ENCODE data around the gene MEGF6.

The MEGF6 gene

DNA sequence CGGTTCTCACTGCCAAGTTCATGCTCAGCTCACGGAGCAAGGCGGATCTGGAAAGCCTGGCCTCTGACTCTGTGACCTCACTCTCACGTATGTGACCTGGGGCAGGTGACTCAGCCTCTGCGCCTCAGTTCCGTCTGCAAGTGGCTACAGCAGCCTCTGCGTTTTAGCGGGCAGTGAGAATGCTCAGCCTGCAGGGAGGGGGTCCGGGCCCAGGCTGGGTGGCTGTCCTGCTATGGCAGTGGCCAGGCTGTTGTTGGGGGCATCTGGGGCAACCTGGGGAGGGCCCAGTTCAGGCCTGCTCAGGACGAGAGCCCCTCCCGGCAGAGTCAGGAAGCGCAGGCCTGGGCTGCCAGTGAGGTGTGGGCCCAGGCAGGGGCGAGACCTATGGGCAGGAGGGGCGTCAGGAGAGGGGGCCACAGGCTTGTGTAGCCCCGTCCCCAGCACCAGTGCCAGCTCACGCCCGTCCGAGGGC lies 128.9 kb downstream of the MEGF6 start:
- TF ChIP-seq, protein P1, sequence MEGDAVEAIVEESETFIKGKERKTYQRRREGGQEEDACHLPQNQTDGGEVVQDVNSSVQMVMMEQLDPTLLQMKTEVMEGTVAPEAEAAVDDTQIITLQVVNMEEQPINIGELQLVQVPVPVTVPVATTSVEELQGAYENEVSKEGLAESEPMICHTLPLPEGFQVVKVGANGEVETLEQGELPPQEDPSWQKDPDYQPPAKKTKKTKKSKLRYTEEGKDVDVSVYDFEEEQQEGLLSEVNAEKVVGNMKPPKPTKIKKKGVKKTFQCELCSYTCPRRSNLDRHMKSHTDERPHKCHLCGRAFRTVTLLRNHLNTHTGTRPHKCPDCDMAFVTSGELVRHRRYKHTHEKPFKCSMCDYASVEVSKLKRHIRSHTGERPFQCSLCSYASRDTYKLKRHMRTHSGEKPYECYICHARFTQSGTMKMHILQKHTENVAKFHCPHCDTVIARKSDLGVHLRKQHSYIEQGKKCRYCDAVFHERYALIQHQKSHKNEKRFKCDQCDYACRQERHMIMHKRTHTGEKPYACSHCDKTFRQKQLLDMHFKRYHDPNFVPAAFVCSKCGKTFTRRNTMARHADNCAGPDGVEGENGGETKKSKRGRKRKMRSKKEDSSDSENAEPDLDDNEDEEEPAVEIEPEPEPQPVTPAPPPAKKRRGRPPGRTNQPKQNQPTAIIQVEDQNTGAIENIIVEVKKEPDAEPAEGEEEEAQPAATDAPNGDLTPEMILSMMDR (IDR thresholded peaks at IDR 0.05; ENCODE audit: poor library complexity, severe bottlenecking): peak; percentile 13
- Histone ChIP-seq H3K36me3 (ENCODE audit: low read depth) (no peaks in the 10 kb centered on the region; the same call in 1 of the 2 replicates), H3K4me1 (ENCODE audit: insufficient read depth, poor library complexity, severe bottlenecking) (peaks cover 15% of the 10 kb centered on the region), H3K9me3 (ENCODE audit: severe bottlenecking) (no peaks in the 10 kb centered on the region), H3K27me3 (ENCODE audit: insufficient read depth, poor library complexity, severe bottlenecking) (no peaks in the 10 kb centered on the region), H3K4me3 (ENCODE audit: severe bottlenecking) (no peak overlapping the region), H3K27ac (ENCODE audit: poor library complexity, severe bottlenecking) (peak overlapping the region; percentile 71)
- peak; percentile 81 for ATAC-seq (ENCODE audit: low read depth)
- DNase-seq (ENCODE audit: low spot score): no peak

DNA sequence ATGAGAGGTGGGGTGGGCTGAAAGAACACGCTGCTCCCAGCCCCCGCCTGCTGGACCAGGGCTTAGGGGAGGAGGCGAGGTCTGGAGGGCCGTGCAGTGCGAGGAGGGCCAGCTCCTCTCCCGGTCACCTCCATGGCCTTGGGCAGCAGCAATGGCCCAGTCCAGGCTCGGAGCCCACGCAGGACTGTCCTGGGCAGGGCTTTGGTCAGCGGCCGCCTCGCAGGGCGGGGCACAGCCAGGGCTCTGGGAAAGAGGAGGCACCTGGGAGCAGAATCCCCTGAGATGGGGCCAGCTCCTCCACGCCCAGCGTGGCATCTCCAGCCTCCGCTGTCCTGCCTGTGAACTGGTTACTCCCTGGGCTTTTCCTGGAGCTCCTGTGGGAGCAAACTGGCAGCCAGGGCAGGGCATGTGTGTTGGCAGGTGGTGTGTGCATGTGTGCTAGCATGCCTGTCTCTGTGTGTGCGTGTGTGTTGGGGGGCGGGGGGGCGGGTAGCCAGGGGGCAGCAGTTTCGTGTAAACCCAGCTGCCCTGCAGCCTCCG lies 129.4 kb downstream of the MEGF6 start:
- DNase-seq (ENCODE audit: low spot score) (no peak), ATAC-seq (ENCODE audit: low read depth) (peak; percentile 48)
- Histone ChIP-seq H3K36me3 (ENCODE audit: low read depth) (no peaks in the 10 kb centered on the region; the same call in 1 of the 2 replicates), H3K4me1 (ENCODE audit: insufficient read depth, poor library complexity, severe bottlenecking) (peaks cover 15% of the 10 kb centered on the region), H3K27me3 (ENCODE audit: insufficient read depth, poor library complexity, severe bottlenecking) (no peaks in the 10 kb centered on the region), H3K9me3 (ENCODE audit: severe bottlenecking) (no peaks in the 10 kb centered on the region), H3K4me3 (ENCODE audit: severe bottlenecking) (no peak overlapping the region), H3K27ac (ENCODE audit: poor library complexity, severe bottlenecking) (peak overlapping the region; percentile 71)
- TF ChIP-seq, protein P1 (IDR thresholded peaks at IDR 0.05; ENCODE audit: poor library complexity, severe bottlenecking): no peak

DNA sequence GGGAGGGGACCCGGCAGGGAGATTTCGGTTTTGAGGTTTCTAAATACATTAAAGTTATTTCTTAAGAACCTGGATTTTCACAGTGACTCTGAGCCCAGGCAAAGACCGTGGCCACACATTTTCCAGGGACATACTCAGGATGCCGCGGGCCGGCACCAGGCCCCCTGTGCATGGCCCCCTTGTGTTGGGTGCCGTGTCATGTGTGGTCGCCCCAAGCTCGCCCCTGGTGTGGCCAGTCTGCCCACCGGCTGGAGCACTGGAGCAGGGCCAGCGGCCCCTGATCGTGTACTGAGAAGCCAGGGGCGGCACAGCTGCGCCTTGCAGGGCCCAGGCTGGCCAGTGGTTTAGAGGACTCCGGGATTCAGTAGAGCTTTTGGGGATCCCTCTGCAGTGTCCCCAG lies 130.3 kb downstream of the MEGF6 start:
- DNase-seq (ENCODE audit: low spot score): no peak
- TF ChIP-seq, protein P1 (IDR thresholded peaks at IDR 0.05; ENCODE audit: poor library complexity, severe bottlenecking): no peak
- Histone ChIP-seq H3K4me3 (ENCODE audit: severe bottlenecking) (no peak overlapping the region), H3K4me1 (ENCODE audit: insufficient read depth, poor library complexity, severe bottlenecking) (peaks cover 15% of the 10 kb centered on the region), H3K27me3 (ENCODE audit: insufficient read depth, poor library complexity, severe bottlenecking) (no peaks in the 10 kb centered on the region), H3K9me3 (ENCODE audit: severe bottlenecking) (no peaks in the 10 kb centered on the region), H3K36me3 (ENCODE audit: low read depth) (no peaks in the 10 kb centered on the region; the same call in 1 of the 2 replicates), H3K27ac (ENCODE audit: poor library complexity, severe bottlenecking) (peak overlapping the region; percentile 71)
- ATAC-seq (ENCODE audit: low read depth): no peak

DNA sequence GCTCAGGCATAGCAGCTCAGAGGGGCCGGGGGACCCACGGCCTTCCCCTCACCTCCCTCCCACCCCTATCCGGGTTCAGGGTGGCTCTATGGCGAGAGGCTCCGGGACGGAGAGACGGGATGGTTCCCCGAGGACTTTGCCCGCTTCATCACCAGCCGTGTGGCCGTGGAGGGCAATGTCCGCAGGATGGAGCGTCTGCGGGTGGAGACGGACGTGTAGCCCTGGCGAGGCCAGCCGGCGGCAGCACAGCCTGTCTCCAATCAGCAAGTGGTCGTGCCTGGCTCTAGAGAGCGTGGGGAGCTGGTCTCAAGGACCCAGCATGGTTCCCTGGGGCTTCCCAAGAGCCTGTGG lies 131.0 kb downstream of the MEGF6 start:
- ATAC-seq (ENCODE audit: low read depth) (no peak), DNase-seq (ENCODE audit: low spot score) (no peak)
- no peaks in the 10 kb centered on the region for H3K9me3 ChIP-seq (ENCODE audit: severe bottlenecking)
- H3K27me3 ChIP-seq (ENCODE audit: insufficient read depth, poor library complexity, severe bottlenecking): no peaks in the 10 kb centered on the region
- TF ChIP-seq, protein P1 (IDR thresholded peaks at IDR 0.05; ENCODE audit: poor library complexity, severe bottlenecking): no peak
- no peak overlapping the region for H3K4me3 ChIP-seq (ENCODE audit: severe bottlenecking)
- H3K27ac ChIP-seq (ENCODE audit: poor library complexity, severe bottlenecking): no peak overlapping the region
- H3K4me1 ChIP-seq (ENCODE audit: insufficient read depth, poor library complexity, severe bottlenecking): peaks cover 15% of the 10 kb centered on the region
- no peaks in the 10 kb centered on the region; the same call in 1 of the 2 replicates for H3K36me3 ChIP-seq (ENCODE audit: low read depth)
